DLD1 (cell line): ENCODE data around the gene HOTAIR.

Experiments
- in situ Hi-C: cut with HindIII; loops from 2 replicates; pipeline ENCODE4 v1.10.0; 2017; ENCODE audit warnings: low sequenced_read_pairs

HOTAIR gene

DNA sequence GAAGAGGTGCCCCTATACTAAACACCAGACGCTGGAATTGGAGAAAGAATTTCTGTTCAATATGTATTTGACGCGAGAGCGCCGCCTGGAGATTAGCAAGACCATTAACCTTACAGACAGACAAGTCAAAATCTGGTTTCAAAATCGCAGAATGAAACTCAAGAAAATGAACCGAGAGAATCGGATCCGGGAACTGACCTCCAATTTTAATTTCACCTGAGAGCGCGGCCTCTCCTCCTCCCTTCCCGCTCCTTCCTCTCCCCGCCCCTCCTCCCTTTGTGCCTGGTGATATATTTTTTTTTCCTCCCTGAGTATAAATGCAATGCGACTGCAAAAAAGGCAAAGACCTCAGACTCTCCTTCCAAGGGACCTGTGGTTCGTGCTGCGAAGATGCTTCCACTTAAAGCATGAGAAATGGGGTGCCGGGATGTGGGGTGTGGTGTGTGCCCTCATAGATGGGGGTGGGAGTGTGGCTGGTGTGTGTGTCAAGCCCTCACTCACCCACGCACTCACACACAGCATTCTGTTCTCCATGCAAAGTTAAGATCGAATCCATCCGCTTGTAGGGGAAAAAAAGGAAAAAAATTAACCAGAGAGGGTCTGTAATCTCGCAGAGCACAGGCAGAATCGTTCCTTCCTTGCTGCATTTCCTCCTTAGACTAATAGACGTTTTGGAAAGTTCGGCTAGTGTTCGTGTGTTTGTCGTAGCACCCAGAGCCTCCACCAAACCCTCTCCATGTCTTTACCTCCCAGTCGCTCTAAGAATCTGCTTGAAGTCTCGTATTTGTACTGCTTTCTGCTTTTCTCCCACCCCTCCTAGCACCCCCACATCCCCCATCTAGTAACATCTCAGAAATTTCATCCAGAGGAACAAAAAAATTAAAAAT lies 14.7 kb upstream of the HOTAIR start:
- in situ Hi-C loops: no loop called here

DNA sequence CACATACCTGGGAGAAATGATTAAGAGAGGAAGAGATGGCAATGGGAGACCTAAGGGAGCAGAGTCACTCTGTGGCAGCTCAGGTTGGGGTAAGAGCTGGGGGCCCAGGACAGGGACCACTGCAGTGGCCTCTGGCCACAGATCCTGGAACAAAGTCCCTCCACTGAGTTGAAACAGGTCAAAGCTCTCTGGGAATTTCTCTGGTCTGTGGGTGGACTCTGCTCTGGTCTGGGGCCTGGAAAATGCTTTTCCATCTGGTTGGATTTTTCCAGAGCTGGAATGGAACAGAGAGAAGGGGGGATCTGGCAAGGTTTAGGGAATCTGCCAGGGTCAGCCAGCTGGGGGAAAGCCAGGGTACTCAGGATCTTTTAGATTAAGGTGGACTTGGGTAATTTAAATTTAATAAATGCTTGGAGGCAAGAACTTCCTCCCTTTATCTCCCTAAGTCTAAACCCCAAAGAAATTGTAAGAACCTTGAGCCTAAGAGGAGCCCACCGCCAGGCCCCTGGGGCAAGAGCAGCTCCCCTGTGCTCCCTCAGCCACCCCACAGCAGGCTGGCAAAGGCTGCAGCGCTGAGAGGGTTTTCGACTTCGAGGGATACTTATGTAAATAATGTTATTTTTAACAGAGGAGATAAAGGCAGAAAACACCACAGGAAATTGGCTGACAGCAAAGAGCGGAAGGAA lies 13.9 kb upstream of the HOTAIR start:
- in situ Hi-C loops: no loop called here

DNA sequence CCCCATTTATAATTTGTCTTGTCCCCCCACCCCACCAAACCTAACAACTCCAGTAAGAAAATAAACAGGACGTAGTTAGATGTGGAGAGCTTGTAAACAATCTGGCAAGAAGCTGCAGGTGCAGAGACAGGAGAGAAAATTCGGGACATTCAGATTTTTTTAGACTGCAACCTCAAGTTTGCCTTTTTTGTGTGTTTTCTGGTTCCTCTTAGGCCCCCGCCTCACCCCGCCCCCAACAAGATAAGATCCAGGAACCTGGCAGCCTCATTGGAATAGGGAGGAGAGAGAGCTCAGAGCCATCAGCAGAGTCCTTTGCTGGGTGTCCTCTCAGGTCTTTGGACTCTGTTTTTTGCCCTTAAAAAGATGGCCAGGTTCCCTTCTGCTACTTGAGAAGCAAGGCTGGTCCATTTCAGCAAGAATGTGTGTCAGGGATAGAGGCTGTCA lies 13.1 kb upstream of the HOTAIR start:
- in situ Hi-C loops: no loop called here

DNA sequence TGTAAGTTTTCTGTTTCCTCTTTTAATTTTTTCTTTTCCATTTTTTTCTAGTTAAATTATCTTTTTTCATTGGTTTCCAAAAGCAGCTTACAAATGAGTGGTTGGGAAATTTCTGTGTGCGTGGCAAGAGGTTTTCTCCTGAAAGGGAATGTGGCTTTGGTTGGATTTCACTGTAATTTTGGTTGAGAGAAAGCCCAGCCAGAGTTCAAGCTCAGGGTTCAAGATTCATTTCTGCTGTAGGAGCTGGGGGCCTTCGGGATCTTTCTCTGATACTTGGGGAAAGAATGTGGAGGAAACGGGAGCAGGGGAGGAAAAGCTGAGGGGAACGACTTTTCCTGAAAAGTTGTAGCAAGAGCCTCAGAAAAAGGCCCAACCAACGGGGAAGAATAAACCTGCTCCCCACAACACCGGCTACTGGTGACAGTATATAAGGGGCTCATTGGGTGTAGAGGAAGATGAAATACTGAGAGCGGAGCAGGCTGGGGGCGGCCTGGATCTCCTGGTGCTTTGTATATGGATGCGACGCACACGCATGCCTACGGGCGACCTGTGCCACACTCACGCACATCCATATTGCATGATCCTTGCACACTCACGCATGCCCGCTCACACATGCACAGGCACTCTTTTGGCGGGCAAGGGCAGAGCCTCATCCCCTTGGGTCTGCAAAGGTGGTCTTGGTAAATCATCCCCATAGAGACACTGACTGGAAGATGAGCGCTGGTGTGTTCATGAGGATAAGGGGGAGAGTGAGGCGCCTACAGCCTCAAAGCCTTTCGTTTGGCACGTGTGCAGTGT lies 12.1 kb upstream of the HOTAIR start:
- in situ Hi-C loops: no loop called here

DNA sequence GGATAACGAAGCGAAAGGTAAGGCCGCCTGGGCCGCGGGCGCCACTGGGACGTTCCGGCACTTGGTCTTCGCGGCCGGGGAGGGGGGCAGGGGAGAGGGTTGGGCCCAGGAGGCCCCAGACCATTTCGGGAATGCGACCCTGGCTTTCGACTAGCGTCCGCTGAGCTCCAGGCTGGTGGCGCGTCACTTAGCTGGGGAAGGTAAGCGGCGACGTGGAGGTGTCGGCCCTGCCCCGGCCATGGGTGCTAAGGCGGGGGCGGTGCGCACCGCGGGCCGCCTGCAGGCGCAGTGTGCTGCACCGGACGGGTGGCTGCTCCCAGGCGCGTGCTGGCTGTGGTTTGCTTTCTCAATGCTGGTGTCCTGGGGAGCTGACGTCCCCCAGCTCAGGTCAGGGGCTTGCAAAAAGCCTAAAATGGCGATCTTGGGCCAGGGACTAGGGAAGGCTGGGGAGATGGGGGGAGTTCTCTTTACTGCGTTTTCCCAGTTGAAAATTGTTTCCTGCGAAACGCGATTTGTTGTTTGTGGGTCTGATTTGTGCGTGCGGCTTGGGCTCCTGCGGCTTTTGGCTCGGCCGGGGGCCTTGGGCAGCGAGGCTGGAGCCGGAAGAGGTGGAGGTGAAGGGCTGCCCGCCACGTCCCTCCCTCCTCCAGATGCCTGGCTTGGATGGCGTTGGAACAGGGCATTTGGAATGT lies 11.4 kb upstream of the HOTAIR start:
- in situ Hi-C loops: no loop called here

DNA sequence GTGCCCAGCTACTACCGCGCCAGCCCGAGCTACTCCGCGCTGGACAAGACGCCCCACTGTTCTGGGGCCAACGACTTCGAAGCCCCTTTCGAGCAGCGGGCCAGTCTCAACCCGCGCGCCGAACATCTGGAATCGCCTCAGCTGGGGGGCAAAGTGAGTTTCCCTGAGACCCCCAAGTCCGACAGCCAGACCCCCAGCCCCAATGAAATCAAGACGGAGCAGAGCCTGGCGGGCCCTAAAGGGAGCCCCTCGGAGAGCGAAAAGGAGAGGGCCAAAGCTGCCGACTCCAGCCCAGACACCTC lies 10.9 kb upstream of the HOTAIR start:
- in situ Hi-C loops: no loop called here

DNA sequence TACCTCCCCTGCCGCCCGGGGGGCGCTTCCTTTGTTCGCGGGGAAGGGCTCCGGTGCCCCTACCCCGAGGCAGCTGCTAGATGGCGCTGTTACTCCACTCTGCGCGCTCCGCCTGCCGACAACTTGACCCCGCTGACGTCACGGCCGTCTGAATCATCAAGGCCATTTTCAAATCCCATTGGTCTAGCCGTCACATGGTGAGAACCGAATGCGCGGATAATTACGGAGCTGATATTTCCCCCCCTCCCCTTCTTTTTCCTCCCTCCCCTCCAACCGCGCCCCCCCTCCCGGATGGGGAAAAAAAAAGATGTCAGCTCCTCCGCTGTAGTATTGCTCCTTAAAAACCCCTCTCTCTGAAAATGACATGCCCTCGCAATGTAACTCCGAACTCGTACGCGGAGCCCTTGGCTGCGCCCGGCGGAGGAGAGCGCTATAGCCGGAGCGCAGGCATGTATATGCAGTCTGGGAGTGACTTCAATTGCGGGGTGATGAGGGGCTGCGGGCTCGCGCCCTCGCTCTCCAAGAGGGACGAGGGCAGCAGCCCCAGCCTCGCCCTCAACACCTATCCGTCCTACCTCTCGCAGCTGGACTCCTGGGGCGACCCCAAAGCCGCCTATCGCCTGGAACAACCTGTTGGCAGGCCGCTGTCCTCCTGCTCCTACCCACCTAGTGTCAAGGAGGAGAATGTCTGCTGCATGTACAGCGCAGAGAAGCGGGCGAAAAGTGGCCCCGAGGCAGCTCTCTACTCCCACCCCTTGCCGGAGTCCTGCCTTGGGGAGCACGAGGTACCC lies 10.3 kb upstream of the HOTAIR start, which contains the start of gene HOXC10:
TSS of gene HOXC10 (plus strand) at position 246 of the 791 bp plus-strand sequence. CDS start at position 360, 114 bp downstream.
- in situ Hi-C loops: no loop called here

DNA sequence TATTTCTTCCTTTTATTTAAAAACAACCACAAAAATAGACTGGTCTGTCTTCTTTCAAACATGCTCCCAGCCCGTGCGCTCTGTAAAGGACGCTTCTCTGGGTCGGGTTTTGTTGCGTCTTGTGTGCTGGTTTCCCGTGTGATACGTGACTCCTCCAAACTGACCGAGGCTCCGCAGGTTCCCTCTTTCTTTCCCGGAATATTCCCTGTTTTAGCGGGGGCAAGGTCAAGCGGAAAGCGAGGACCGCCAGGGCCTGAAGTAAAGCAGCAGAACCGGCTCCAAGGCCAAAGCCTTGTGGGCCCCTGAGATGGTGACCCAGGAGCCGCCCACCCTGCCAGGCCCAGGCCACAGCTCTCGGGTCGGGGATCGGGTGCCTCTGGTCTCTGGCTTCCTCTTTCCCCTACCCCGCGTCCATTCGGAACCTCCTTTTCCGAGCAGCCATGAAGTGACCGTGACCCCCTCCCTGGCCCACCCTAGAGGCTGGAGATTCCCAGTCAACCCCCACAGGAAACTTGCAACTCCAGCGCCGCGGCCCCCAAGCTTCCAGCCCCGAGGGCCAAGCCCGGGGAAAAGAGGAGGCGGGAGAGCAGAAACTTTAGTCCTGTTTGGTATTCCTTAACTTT lies 9.3 kb upstream of the HOTAIR start:
- in situ Hi-C loops: no loop called here

DNA sequence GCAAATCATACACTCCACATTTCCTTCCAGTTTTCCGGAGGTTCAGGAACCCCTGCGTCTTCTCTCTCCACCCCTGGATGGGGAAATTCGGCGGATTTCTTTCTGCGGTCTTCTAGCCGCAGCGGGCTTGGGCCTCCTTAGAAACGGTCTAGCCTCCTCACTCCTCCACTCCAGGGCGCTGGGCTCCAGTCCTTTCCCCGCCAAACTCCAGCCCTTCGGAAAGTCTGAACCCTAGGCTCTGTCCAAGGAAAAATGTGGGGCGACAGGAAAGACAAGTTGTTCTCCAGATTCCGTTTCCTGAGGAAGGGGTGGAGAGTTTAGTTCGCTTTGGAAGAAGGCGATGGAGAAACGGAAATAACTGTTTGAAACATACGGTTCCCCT lies 8.8 kb upstream of the HOTAIR start:
- in situ Hi-C loops: no loop called here

DNA sequence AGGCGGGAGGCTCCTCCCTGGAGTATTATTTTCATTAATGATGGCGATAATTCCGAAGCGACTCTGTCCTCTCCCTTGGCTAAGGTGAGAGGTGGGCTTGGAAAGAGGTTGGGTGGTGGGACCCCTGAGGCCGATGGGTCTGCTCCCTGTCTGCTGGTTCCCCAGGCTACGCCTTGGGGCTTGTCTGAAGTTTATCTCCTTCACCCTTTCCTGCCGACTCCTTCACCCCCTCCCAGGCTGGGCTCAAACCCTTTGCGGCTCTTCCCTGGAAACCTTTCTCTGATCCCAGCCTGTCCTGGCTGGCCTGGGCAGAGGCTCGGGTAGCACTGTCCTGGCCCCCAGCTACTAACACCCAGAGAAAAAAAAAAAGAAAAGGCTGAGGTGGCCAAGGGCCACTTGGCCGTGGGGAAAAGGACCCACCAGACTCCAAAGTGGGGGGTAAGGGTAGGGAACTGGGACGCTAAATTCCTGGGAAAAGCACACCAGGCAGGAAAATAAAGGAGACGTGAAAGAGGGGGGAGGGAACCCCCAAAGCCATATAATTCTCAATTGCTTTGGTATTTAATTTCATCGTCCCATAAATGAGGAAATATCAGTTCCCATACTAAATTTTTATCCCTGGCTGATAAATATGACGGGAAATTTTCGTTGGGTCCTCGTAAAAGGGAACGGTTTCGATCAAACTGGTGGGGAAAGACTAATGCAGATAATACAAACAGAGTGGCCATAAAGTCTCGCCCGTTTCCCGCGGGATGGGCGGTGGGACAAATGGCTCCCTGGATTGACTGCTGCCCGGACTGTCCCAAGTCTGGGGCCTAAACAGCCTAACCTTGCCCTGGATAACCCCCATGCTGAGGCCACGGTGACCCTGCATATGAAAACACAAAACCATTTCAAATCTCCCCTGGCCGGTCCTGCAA lies 8.2 kb upstream of the HOTAIR start:
- in situ Hi-C loops: no loop called here

DNA sequence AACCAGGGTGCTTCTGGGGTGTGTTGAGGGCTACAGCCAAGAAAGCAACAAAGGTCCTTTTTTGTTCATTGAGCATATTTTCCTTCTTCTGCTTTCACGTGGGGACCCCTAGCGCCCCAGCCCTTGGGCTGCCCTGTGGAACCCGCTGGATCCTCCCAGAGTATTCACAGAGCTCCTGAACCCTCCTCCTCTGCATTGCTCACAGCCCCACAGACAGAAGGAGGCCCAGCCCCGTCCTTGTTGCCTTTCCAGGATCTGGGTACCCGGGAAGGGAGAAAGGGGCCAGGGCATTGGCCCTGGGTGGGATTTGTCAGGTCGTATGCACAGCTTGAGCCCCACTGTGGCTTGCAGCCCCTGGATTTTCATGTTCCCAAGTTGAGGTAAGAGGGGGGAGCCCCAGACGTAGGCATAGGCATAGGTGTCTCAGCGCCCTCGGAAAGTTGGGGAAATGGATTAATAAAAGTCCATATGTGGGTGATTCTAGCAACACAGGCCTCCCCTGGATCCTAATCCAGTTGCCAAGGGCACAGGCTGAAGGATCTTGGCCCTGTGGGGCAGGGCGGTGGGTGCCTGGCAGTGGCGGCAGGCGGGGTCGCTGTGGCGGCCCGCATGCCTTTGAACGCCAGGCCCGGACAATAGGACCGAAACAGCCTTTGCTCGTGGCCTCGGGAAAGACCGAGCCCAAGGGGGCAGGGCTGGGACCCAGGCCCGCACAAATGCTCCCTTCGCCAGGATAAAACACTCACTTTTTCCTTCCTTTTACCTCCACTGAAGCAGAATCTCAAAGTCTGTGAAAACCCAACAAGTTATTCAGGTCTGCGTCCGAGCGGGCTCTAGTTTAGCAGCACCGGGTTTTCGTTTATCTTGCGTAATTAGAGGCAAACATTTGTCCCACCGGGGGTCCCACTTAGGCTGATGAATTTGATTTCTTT lies 7.1 kb upstream of the HOTAIR start:
- in situ Hi-C loops: no loop called here

DNA sequence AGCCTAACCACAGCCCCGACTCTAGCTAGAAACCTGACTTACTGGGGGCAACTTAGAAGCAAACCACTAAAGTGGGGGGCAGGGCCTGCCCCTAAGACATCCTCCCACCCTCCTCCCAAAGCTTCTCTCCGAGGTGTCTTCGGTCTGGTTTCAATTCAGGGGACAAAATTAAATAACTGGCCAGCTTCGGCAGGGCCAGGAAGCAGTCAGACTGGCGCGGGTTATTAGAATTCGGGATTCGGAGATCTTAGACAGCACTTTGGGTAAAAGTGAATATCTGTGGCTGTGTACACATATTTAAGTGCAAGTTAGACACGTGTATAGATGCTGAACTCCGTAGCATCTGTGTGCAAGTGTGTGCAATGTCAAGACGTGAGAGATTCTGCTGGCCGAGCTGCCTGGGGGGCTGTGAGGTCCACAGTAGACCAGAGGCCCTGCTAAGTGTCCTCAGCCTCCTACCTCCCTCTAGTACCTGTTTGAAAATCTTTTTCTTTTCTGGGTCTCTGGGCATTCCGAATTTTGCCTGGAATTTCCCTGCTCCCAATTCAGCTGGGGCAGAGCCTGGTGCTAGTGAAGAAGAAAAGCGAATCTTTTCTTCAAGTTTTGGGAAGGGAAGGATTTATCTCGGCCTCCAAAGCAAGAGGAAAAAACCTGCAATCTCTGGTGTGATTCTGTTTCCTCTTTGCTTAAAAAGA lies 6.2 kb upstream of the HOTAIR start:
- in situ Hi-C loops: no loop called here

DNA sequence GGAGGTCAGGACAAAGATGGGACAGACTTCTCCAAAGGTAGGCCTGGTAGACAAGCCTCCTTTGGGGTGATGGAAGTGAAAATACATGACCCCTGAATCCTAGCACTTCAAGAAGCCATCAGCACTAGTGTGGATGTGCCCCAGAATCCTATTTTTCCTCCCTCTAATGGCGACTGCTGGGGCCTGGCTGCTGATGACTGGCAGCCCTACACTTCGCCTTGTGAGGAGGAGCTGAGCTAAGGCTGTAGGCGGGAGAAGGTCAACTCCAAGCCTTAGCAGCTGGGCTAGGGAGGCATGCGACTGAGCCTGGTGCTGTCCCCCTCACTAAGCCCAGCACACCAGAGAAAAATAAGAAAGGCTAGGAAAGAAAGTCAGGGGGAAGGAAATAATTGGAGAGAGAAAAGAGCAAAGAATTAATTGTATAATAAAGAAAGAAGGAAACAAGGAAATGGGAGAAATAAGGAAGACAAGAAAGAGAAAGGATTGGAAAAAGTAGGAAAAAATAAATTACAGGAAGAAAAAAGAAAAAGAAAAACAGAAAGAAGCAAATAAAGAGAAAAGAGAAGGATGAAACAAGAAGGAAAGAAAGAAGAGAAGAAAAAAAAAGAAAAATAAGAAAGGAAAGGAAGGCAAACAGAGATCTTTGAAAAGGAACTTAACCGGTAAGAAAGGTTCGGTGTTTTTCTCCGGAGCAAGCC lies 5.5 kb upstream of the HOTAIR start:
- in situ Hi-C loops: no loop called here

DNA sequence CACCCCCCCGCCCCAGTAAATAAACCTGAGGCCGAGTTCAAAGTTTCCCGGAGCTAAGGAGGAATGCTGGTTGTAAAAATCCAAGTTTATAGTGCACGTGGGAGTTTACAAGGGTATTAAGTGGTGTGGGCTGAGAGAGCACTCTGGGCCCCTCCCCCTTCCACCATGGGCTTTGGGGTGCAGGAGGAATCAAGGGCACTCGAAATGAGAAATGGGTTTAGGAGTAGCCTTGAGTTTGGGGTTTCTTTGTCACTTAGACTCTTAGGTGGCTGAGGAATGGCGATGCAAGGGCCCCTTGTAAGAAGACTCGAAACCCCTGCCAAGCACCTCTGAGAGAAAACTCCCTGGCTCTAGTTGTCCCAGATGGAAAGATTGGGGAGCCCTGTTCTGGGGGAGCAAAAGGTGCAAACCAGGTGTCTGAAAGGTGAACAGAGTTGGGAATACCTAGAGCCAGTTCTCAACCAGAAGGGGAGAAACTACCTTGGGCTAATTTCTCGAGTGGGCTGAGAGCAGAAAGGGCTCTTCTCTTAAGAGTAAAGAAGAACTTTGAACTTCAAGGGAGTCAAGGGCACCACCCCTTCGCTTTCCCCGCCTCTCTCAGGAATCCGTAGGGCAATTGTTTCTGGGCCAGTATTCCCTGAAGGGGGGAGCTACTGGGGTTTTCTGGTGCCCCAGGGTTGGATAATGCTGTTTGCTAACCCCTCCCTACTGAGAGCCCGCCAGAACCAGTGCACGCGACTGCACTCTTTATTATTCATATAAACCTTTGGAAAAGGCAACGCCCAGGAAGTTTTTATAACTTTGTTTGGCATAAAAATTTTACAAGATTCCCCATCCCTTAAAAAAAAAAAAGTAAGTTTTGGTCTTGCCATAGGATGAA lies 4.0 kb upstream of the HOTAIR start:
- in situ Hi-C loops: no loop called here
